H9 (cell line): Measurements from ENCODE around the gene EHBP1. TPM values are rescaled to one million over a fixed set of nuclear protein-coding genes. Genes with fewer than 3 reads are reported as not detected.

Source experiments
- DNase-seq: peaks from one replicate; pipeline ENCODE4 v3.0.0-alpha.2; 2017
- H2AFZ ChIP-seq: one replicate; pipeline ENCODE4 v1.6.1; 2013; ENCODE audit warnings: mild to moderate bottlenecking, low read length, control low read depth, moderate library complexity
- H2AK5ac ChIP-seq: 2 replicates; pipeline ENCODE4 v1.6.1; 2013; ENCODE audit warnings: low read length, control low read depth, mixed read lengths; ENCODE audit not compliant: insufficient read length
- H2BK120ac ChIP-seq: one replicate; pipeline ENCODE4 v1.6.1; 2013; ENCODE audit warnings: low read depth, mild to moderate bottlenecking, low read length, control low read depth, inconsistent platforms; ENCODE audit not compliant: poor library complexity, severe bottlenecking
- H2BK12ac ChIP-seq: 2 replicates; pipeline ENCODE4 v1.6.1; 2013; ENCODE audit warnings: low read length, control low read depth, mixed read lengths, low read depth; ENCODE audit not compliant: insufficient read length
- H2BK15ac ChIP-seq: 2 replicates; pipeline ENCODE4 v1.6.1; 2013; ENCODE audit warnings: low read depth, low read length, control low read depth
- H2BK20ac ChIP-seq: one replicate; pipeline ENCODE4 v1.6.1; 2013; ENCODE audit warnings: low read depth, mild to moderate bottlenecking, low read length, control low read depth, inconsistent platforms; ENCODE audit not compliant: poor library complexity, severe bottlenecking
- H2BK5ac ChIP-seq: 2 replicates; pipeline ENCODE4 v1.6.1; 2013; ENCODE audit warnings: low read length, control low read depth, mixed read lengths; ENCODE audit not compliant: insufficient read length
- H3K14ac ChIP-seq: 2 replicates; pipeline ENCODE4 v1.6.1; 2013; ENCODE audit warnings: low read length, control low read depth; ENCODE audit not compliant: insufficient read depth
- H3K18ac ChIP-seq: 2 replicates; pipeline ENCODE4 v1.6.1; 2013; ENCODE audit warnings: low read depth, mild to moderate bottlenecking, mixed read lengths, low read length, control low read depth; ENCODE audit not compliant: insufficient read length
- H3K23ac ChIP-seq: 2 replicates; pipeline ENCODE4 v1.6.1; 2013; ENCODE audit warnings: low read length, control low read depth, mixed read lengths, low read depth; ENCODE audit not compliant: insufficient read length
- H3K23me2 ChIP-seq: 2 replicates; pipeline ENCODE4 v1.6.1; 2013; ENCODE audit warnings: low read depth, mild to moderate bottlenecking, mixed read lengths, low read length, control low read depth; ENCODE audit not compliant: insufficient read length, poor library complexity, severe bottlenecking
- H3K27ac ChIP-seq: 2 replicates; pipeline ENCODE4 v1.5.1; 2013; ENCODE audit warnings: low read length, control low read depth, mixed read lengths, low read depth; ENCODE audit not compliant: insufficient read length
- H3K27me3 ChIP-seq: 2 replicates; pipeline ENCODE4 v1.6.1; 2013; ENCODE audit warnings: low read length, control low read depth, inconsistent platforms; ENCODE audit not compliant: insufficient read depth
- H3K4ac ChIP-seq: 2 replicates; pipeline ENCODE4 v1.6.1; 2013; ENCODE audit warnings: low read depth, mild to moderate bottlenecking, control low read depth, inconsistent platforms, low read length, moderate library complexity
- H3K4me1 ChIP-seq: 2 replicates; pipeline ENCODE4 v1.6.1; 2013; ENCODE audit warnings: low read length, control low read depth, inconsistent platforms; ENCODE audit not compliant: insufficient read depth
- H3K4me2 ChIP-seq: 2 replicates; pipeline ENCODE4 v1.6.1; 2013; ENCODE audit warnings: low read length, control low read depth, mixed read lengths; ENCODE audit not compliant: insufficient read length, insufficient read depth
- H3K56ac ChIP-seq: 2 replicates; pipeline ENCODE4 v1.6.1; 2013; ENCODE audit warnings: low read depth, mild to moderate bottlenecking, mixed read lengths, low read length, control low read depth; ENCODE audit not compliant: insufficient read length
- H3K79me1 ChIP-seq: 2 replicates; pipeline ENCODE4 v1.6.1; 2013; ENCODE audit warnings: low read depth, mild to moderate bottlenecking, moderate library complexity, low read length, control low read depth, inconsistent platforms; ENCODE audit not compliant: insufficient read depth, poor library complexity, severe bottlenecking
- H3K79me2 ChIP-seq: 2 replicates; pipeline ENCODE4 v1.6.1; 2013; ENCODE audit warnings: low read length, control low read depth, inconsistent platforms; ENCODE audit not compliant: insufficient read depth
- H3K9ac ChIP-seq: 2 replicates; pipeline ENCODE4 v1.6.1; 2013; ENCODE audit warnings: low read length, control low read depth, mixed read lengths; ENCODE audit not compliant: insufficient read length; ENCODE audit errors: extremely low read depth
- H3K9me3 ChIP-seq: one replicate; pipeline ENCODE4 v1.6.1; 2013; ENCODE audit warnings: low read depth, low read length, inconsistent platforms; ENCODE audit not compliant: control insufficient read depth
- H3T11ph ChIP-seq: one replicate; pipeline ENCODE4 v1.6.1; 2013; ENCODE audit warnings: mild to moderate bottlenecking, low read length, control low read depth, inconsistent platforms
- H4K20me1 ChIP-seq: one replicate; pipeline ENCODE4 v1.6.1; 2013; ENCODE audit not compliant: control insufficient read depth, insufficient read length, insufficient read depth
- H4K5ac ChIP-seq: 2 replicates; pipeline ENCODE4 v1.6.1; 2013; ENCODE audit warnings: low read depth, mild to moderate bottlenecking, mixed read lengths, low read length, control low read depth; ENCODE audit not compliant: insufficient read length
- H4K8ac ChIP-seq: replicated peaks from 2 replicates; pipeline ENCODE4 v1.6.1; 2013; ENCODE audit warnings: low read length, control low read depth, mixed read lengths, low read depth; ENCODE audit not compliant: insufficient read length
- H4K91ac ChIP-seq: 2 replicates; pipeline ENCODE4 v1.6.1; 2013; ENCODE audit warnings: low read depth, mild to moderate bottlenecking, moderate library complexity, mixed read lengths, low read length, control low read depth; ENCODE audit not compliant: insufficient read length
- H3K27ac Mint-ChIP-seq, 3 experiments: 2 replicates in 2 of 3; 3 replicates in 1 of 3; pipeline ENCODE4 v1.8.0; 2020 to 2021; ENCODE audit warnings: mixed read lengths in 3 of 3, mild to moderate bottlenecking in 1 of 3, moderate library complexity in 1 of 3
- H3K27me3 Mint-ChIP-seq: 2 replicates; pipeline ENCODE4 v1.8.0; 2021; ENCODE audit warnings: low read depth, mild to moderate bottlenecking, moderate library complexity, mixed read lengths
- H3K36me3 Mint-ChIP-seq, 3 experiments: 2 replicates in 2 of 3; 3 replicates in 1 of 3; pipeline ENCODE4 v1.8.0; 2020 to 2021; ENCODE audit warnings: low read depth in 3 of 3, mixed read lengths in 3 of 3; ENCODE audit not compliant: insufficient read depth in 1 of 3
- H3K4me1 Mint-ChIP-seq, 2 experiments: 2 replicates each; pipeline ENCODE4 v1.8.0; 2020; ENCODE audit warnings: mixed read lengths in 2 of 2
- H3K4me3 Mint-ChIP-seq, 2 experiments: 2 replicates in 1 of 2; 3 replicates in 1 of 2; pipeline ENCODE4 v1.8.0; 2020 to 2021; ENCODE audit warnings: mild to moderate bottlenecking in 2 of 2, mixed read lengths in 2 of 2, moderate library complexity in 1 of 2
- H3K9me3 Mint-ChIP-seq, 2 experiments: 2 replicates in 1 of 2; 3 replicates in 1 of 2; pipeline ENCODE4 v1.8.0; 2020; ENCODE audit warnings: mild to moderate bottlenecking in 2 of 2, mixed read lengths in 2 of 2, moderate library complexity in 1 of 2
- WGBS: extraction: QIAGEN DNeasy Blood & Tissue Kit; methylation state at CpG from one replicate; pipeline ENCODE4 v1.1.7; 2013; ENCODE audit warnings: missing lambda C conversion rate, low lambda C conversion rate, mixed read lengths; ENCODE audit not compliant: insufficient read length; ENCODE audit errors: extremely low coverage; 5-methylcytosine and 5-hydroxymethylcytosine counted together
- total RNA-seq: library from RNA; stranded (reverse); gene quantifications from 2 replicates; pipeline ENCODE4 v1.2.1, GENCODE V29; 2021
- TF ChIP-seq, protein P1 (sequence below): fragments of 200-600 bp; sonication (generic); conservative IDR thresholded peaks from 3 replicates; pipeline ENCODE4 v1.8.0; 2021; ENCODE audit warnings: antibody characterized with exemption, mild to moderate bottlenecking

The EHBP1 gene
- total RNA-seq, 1 experiment from 2014 or later, result 35.6 TPM

DNA sequence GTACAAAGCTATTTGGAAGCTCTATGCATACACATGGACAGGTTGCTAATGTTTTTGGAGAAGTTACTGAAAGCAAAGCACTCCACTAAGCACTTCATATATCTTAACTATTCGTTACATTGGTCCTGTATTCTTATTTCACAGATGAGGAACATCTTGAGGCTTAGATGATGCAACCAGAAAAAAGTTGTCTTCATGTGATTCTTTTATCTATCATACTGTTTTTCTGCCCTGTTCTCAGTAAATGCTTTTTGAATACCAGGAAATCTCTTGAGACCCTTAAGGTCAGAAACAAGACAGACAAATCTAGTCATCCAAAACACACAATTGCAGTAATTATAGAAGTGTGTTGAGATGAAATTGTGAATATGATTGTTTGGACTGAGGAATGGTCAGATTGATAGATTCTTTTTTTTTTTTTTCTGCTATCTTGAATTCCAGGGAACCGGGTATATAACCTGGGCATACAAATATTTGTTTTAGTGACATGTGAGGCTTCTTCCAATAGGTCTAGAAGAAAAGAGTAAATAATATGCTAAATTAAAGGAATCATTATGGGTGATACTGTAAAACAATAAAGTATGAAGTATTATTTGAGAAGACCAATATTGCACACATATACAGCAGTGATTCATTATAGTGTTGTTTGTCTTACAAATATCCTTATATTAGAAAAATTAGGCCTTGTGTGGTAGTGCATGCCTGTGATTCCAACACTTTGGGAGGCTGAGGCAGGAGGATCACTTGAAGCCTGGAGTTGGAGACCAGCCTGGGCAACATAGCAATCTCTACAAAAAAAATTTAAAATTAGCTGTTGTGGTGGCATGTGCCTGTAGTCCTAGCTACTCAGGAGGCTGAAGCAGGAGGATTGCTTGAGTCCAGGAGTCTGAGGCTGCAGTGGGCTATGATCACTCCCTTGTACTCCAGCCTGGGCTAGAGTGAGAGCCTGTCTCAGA lies 33.7 kb downstream of the EHBP1 start:
- no peak overlapping the region for H2AFZ ChIP-seq
- H3K4me2 ChIP-seq, result no peak overlapping the region

More for the DNA sequence above, 33.7 kb downstream of the EHBP1 start:
- Histone ChIP-seq H4K91ac (no peak overlapping the region), H3K56ac (no peak overlapping the region), H3K79me1 (no peaks in the 10 kb centered on the region), H2BK5ac (no peak overlapping the region), H2AK5ac (no peak overlapping the region), H3K27me3 (no peaks in the 10 kb centered on the region), H2BK120ac (no peak overlapping the region), H3K9ac (no peak overlapping the region), H4K20me1 (no peaks in the 10 kb centered on the region), H3K18ac (no peak overlapping the region), H3K14ac (no peak overlapping the region), H4K5ac (no peak overlapping the region), H3K23me2 (no peaks in the 10 kb centered on the region), H3K23ac (no peak overlapping the region), H3K4ac (no peak overlapping the region), H2BK15ac (no peak overlapping the region), H2BK20ac (no peak overlapping the region), H3T11ph (no peak overlapping the region), H3K4me1 (peaks cover 2% of the 10 kb centered on the region; the same call in 1 of the 2 replicates), H3K79me2 (peaks cover 2% of the 10 kb centered on the region; the same call in 1 of the 2 replicates), H4K8ac (no peak overlapping the region), H2BK12ac (no peak overlapping the region), H3K9me3 (no peaks in the 10 kb centered on the region), H3K27ac (no peak overlapping the region)
- Mint-ChIP-seq H3K4me3 (no peak overlapping the region), H3K27me3 (no peaks in the 10 kb centered on the region), H3K9me3 (no peaks in the 10 kb centered on the region), H3K36me3 (no peaks in the 10 kb centered on the region), H3K4me1 (peaks cover 44 to 53% of the 10 kb centered on the region in 2 experiments), H3K27ac (0 out of 7 replicates have a peak overlapping the region, but pooled peaks of 1 of the 3 experiments have one; percentile 12)
- TF ChIP-seq, protein P1, sequence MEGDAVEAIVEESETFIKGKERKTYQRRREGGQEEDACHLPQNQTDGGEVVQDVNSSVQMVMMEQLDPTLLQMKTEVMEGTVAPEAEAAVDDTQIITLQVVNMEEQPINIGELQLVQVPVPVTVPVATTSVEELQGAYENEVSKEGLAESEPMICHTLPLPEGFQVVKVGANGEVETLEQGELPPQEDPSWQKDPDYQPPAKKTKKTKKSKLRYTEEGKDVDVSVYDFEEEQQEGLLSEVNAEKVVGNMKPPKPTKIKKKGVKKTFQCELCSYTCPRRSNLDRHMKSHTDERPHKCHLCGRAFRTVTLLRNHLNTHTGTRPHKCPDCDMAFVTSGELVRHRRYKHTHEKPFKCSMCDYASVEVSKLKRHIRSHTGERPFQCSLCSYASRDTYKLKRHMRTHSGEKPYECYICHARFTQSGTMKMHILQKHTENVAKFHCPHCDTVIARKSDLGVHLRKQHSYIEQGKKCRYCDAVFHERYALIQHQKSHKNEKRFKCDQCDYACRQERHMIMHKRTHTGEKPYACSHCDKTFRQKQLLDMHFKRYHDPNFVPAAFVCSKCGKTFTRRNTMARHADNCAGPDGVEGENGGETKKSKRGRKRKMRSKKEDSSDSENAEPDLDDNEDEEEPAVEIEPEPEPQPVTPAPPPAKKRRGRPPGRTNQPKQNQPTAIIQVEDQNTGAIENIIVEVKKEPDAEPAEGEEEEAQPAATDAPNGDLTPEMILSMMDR, result no peak
- no CpG with 5 or more reads among the region's 2 CpGs for WGBS
- DNase-seq, result no peak
